ENCODE results near the gene ATP8B1. TPM values are rescaled to one million over a fixed set of nuclear protein-coding genes. Genes with fewer than 3 reads are reported as not detected.

The ATP8B1 gene
- total and polyA plus RNA-seq, 2 donors (not counting 1 experiment from before 2014, with no cell fraction given) = 109 to 125 TPM

GRCh38 chr18:57801325-57801724, 1.8 kb downstream of the ATP8B1 start:
- Histone ChIP-seq H3K4me1 (ENCODE audit: control insufficient read depth, extremely low read depth, insufficient read depth, low read length) (peaks cover 17% of the 10 kb centered on the region), H3K9me3 (ENCODE audit: control insufficient read depth, insufficient read depth, low read depth, low read length) (no peaks in the 10 kb centered on the region), H3K9ac (ENCODE audit: insufficient read depth, low read length) (peak overlapping the region; percentile 10), H3K79me2 (ENCODE audit: control insufficient read depth, insufficient read depth, low read length) (peaks cover 88% of the 10 kb centered on the region), H3K4me2 (ENCODE audit: extremely low read depth, insufficient read depth, low read length) (peak overlapping the region; percentile 89), H3K27ac (ENCODE audit: insufficient read depth, low read length) (peak overlapping the region; percentile 84), H3K4me3 (replicated peaks in 1 of 4; ENCODE audit: control extremely low read depth in 1 of 4, insufficient read depth in 1 of 4, low read depth in 3 of 4, low read length in 4 of 4) (peak overlapping the region; percentile 74 to 99 (median 87)), H3K27me3 (ENCODE audit: control insufficient read depth, insufficient read depth, low read length) (no peaks in the 10 kb centered on the region), H4K20me1 (ENCODE audit: control insufficient read depth, extremely low read depth, insufficient read depth, low read length) (peaks cover 3% of the 10 kb centered on the region), H3K36me3 (ENCODE audit: control insufficient read depth, insufficient read depth, low read length) (peaks cover 4% of the 10 kb centered on the region), H2AFZ (ENCODE audit: low read length) (no peak overlapping the region)
- no peak for DNase-seq (ENCODE audit: low read depth in 2 of 2)
- TF ChIP-seq EZH2 (IDR thresholded peaks at IDR 0.05; ENCODE audit: low read length, missing control alignments) (no peak), CTCF (conservative IDR thresholded peaks at IDR 0.05 in 1 of 2, IDR thresholded peaks at IDR 0.05 in 1 of 2; ENCODE audit: low read depth in 1 of 2, low read length in 2 of 2) (no peak)

- no peak for DNase-seq (ENCODE audit: low read depth in 2 of 2)
- Histone ChIP-seq H3K4me3 (replicated peaks in 1 of 4; ENCODE audit: control extremely low read depth in 1 of 4, insufficient read depth in 1 of 4, low read depth in 3 of 4, low read length in 4 of 4) (peak overlapping the region in 1 of 4 experiments; percentile 30), H3K9ac (ENCODE audit: insufficient read depth, low read length) (no peak overlapping the region), H3K27me3 (ENCODE audit: control insufficient read depth, insufficient read depth, low read length) (no peaks in the 10 kb centered on the region), H2AFZ (ENCODE audit: low read length) (no peak overlapping the region), H4K20me1 (ENCODE audit: control insufficient read depth, extremely low read depth, insufficient read depth, low read length) (peaks cover 3% of the 10 kb centered on the region), H3K36me3 (ENCODE audit: control insufficient read depth, insufficient read depth, low read length) (peaks cover 6% of the 10 kb centered on the region), H3K79me2 (ENCODE audit: control insufficient read depth, insufficient read depth, low read length) (peaks cover 99% of the 10 kb centered on the region), H3K4me1 (ENCODE audit: control insufficient read depth, extremely low read depth, insufficient read depth, low read length) (peaks cover 11% of the 10 kb centered on the region), H3K4me2 (ENCODE audit: extremely low read depth, insufficient read depth, low read length) (peak overlapping the region; percentile 56), H3K27ac (ENCODE audit: insufficient read depth, low read length) (no peak overlapping the region), H3K9me3 (ENCODE audit: control insufficient read depth, insufficient read depth, low read depth, low read length) (no peaks in the 10 kb centered on the region)
- TF ChIP-seq EZH2 (IDR thresholded peaks at IDR 0.05; ENCODE audit: low read length, missing control alignments) (no peak), CTCF (conservative IDR thresholded peaks at IDR 0.05 in 1 of 2, IDR thresholded peaks at IDR 0.05 in 1 of 2; ENCODE audit: low read depth in 1 of 2, low read length in 2 of 2) (no peak)
Measured at GRCh38 chr18:57798713-57799373, 4.3 kb downstream of the ATP8B1 start.

- Histone ChIP-seq H4K20me1 (ENCODE audit: control insufficient read depth, extremely low read depth, insufficient read depth, low read length) (peaks cover 3% of the 10 kb centered on the region), H3K79me2 (ENCODE audit: control insufficient read depth, insufficient read depth, low read length) (peaks cover 100% of the 10 kb centered on the region), H3K36me3 (ENCODE audit: control insufficient read depth, insufficient read depth, low read length) (peaks cover 6% of the 10 kb centered on the region), H3K27me3 (ENCODE audit: control insufficient read depth, insufficient read depth, low read length) (no peaks in the 10 kb centered on the region), H3K27ac (ENCODE audit: insufficient read depth, low read length) (no peak overlapping the region), H2AFZ (ENCODE audit: low read length) (no peak overlapping the region), H3K4me2 (ENCODE audit: extremely low read depth, insufficient read depth, low read length) (peak overlapping the region; percentile 29), H3K4me1 (ENCODE audit: control insufficient read depth, extremely low read depth, insufficient read depth, low read length) (peaks cover 20% of the 10 kb centered on the region), H3K4me3 (replicated peaks in 1 of 4; ENCODE audit: control extremely low read depth in 1 of 4, insufficient read depth in 1 of 4, low read depth in 3 of 4, low read length in 4 of 4) (no peak overlapping the region), H3K9ac (ENCODE audit: insufficient read depth, low read length) (no peak overlapping the region), H3K9me3 (ENCODE audit: control insufficient read depth, insufficient read depth, low read depth, low read length) (no peaks in the 10 kb centered on the region)
- no peak for DNase-seq (ENCODE audit: low read depth in 2 of 2)
- TF ChIP-seq CTCF (conservative IDR thresholded peaks at IDR 0.05 in 1 of 2, IDR thresholded peaks at IDR 0.05 in 1 of 2; ENCODE audit: low read depth in 1 of 2, low read length in 2 of 2) = no peak
- no peak for TF ChIP-seq EZH2 (IDR thresholded peaks at IDR 0.05; ENCODE audit: low read length, missing control alignments)
Measured at GRCh38 chr18:57797209-57797651, 5.9 kb downstream of the ATP8B1 start.

All from fibroblast of lung (primary cell).